ENCODE measurements around the gene TRAPPC3L.

GRCh38 chr6:116518621-116519368, 26.7 kb downstream of the TRAPPC3L start:
- TF ChIP-seq EZH2 (IDR thresholded peaks at IDR 0.05) = no peak
- TF ChIP-seq POLR2AphosphoS5 (IDR thresholded peaks at IDR 0.05; ENCODE audit: borderline replicate concordance, low read depth, low read length) = no peak

All from SK-N-MC (cell line).